Measurements from ENCODE around the gene GLB1L. TPM values are rescaled to one million over a fixed set of nuclear protein-coding genes. Genes with fewer than 3 reads are reported as not detected.

GLB1L gene
- total RNA-seq, 6 experiments from 2014 or later: 2.1 to 4.2 (median 2.8) TPM

GRCh38 chr2:219230059-219230540, 15.1 kb downstream of the GLB1L start:
- Histone ChIP-seq H3K27ac (peak overlapping the region; percentile 89 to 98 (median 90)), H3K4me3 (peak overlapping the region; percentile 66 to 90 (median 77)), H3K36me3 (peaks cover 5 to 49% (median 22%) of the 10 kb centered on the region in 4 donors), H3K4me1 (peaks cover 0 to 14% (median 5%) of the 10 kb centered on the region in 4 donors), H3K9me3 (no peaks in the 10 kb centered on the region), H3K27me3 (no peaks in the 10 kb centered on the region)
- DNase-seq: peak in 2 of 3 donors; percentile 72 to 75
- WGBS (ENCODE audit: insufficient coverage, low coverage, low lambda C conversion rate, missing lambda C conversion rate): 0% methylated on average over 8 of the region's 24 CpGs
- ATAC-seq: peak; percentile 25 to 53 (median 40)
- no peak for TF ChIP-seq CTCF (IDR thresholded peaks at IDR 0.05)
- TF ChIP-seq POLR2A (IDR thresholded peaks at IDR 0.05): no peak
- intact Hi-C loops (cut with DNase I): no loop called here

- Histone ChIP-seq H3K27me3 (no peaks in the 10 kb centered on the region), H3K27ac (peak within 1 kb of the TSS; percentile 90 to 98 (median 90)), H3K9me3 (no peaks in the 10 kb centered on the region), H3K4me3 (peak within 1 kb of the TSS; percentile 66 to 90 (median 77)), H3K4me1 (peaks cover 0 to 14% (median 5%) of the 10 kb centered on the region in 4 donors), H3K36me3 (peaks cover 7 to 49% (median 23%) of the 10 kb centered on the region in 4 donors)
- DNase-seq (peak; percentile 98 to 100 (median 99)), ATAC-seq (peak; percentile 96 to 99 (median 96))
- WGBS (ENCODE audit: insufficient coverage, low coverage, low lambda C conversion rate, missing lambda C conversion rate): 2% methylated on average over 28 of the region's 80 CpGs
- intact Hi-C loops (cut with DNase I): loop anchor here in 1 of 2 donors (10.0 kb wide), 1 partner anchor 65 kb away; no protein-coding TSS in a partner anchor
- TF ChIP-seq CTCF (IDR thresholded peaks at IDR 0.05): peak in 1 of 4 donors; percentile 2
- TF ChIP-seq POLR2A (IDR thresholded peaks at IDR 0.05): peak; percentile 78
These were observed 15.8 kb downstream of the GLB1L start, which contains the start of the genes ANKZF1 and ATG9A for GRCh38 chr2:219229305-219230058. TSS of gene ANKZF1 (plus strand) at chr2:219229806. CDS start at chr2:219230258, 452 bp downstream. TSS of gene ATG9A (minus strand) at chr2:219229636. CDS start at chr2:219228024, 1,612 bp downstream.

- DNase-seq: peak in 1 of 3 donors; percentile 82
- 2% methylated on average over 7 of the region's 19 CpGs for WGBS (ENCODE audit: insufficient coverage, low coverage, low lambda C conversion rate, missing lambda C conversion rate)
- H3K9me3 ChIP-seq: no peaks in the 10 kb centered on the region
- intact Hi-C loops (cut with DNase I): loop anchor here in 1 of 2 donors (10.0 kb wide), 1 partner anchor 66 kb away; no protein-coding TSS in a partner anchor
- TF ChIP-seq POLR2A (IDR thresholded peaks at IDR 0.05) (no peak), CTCF (IDR thresholded peaks at IDR 0.05) (no peak)
- H3K27ac ChIP-seq: peak overlapping the region; percentile 90 to 98 (median 90)
- H3K27me3 ChIP-seq: no peaks in the 10 kb centered on the region
- ATAC-seq: peak in 1 of 4 donors; percentile 12
- H3K36me3 ChIP-seq: peaks cover 9 to 49% (median 25%) of the 10 kb centered on the region in 4 donors
- H3K4me1 ChIP-seq: peaks cover 0 to 14% (median 5%) of the 10 kb centered on the region in 4 donors
- peak overlapping the region; percentile 66 to 90 (median 77) for H3K4me3 ChIP-seq
These were observed 16.3 kb downstream of the GLB1L start for GRCh38 chr2:219228911-219229304.

GRCh38 chr2:219228041-219228910, 17.0 kb downstream of the GLB1L start:
- Histone ChIP-seq H3K4me3 (peak overlapping the region; percentile 66 to 90 (median 77)), H3K9me3 (no peaks in the 10 kb centered on the region), H3K27ac (peak overlapping the region; percentile 90 to 98 (median 90)), H3K36me3 (peaks cover 8 to 49% (median 27%) of the 10 kb centered on the region in 4 donors), H3K27me3 (no peaks in the 10 kb centered on the region), H3K4me1 (peaks cover 0 to 14% (median 5%) of the 10 kb centered on the region in 4 donors)
- TF ChIP-seq POLR2A (IDR thresholded peaks at IDR 0.05) (no peak), CTCF (IDR thresholded peaks at IDR 0.05) (no peak)
- ATAC-seq: no peak
- intact Hi-C loops (cut with DNase I): loop anchor here in 1 of 2 donors (10.0 kb wide), 1 partner anchor 67 kb away; no protein-coding TSS in a partner anchor
- peak in 1 of 3 donors; percentile 36 for DNase-seq
- 5% methylated on average over 2 of the region's 7 CpGs for WGBS (ENCODE audit: insufficient coverage, low coverage, low lambda C conversion rate, missing lambda C conversion rate)

Data from right lobe of liver (tissue), 6 donors.